HUES6 (cell line): ENCODE data around the gene TPRG1.

Experiments used
- H3K27ac ChIP-seq: 2 replicates; pipeline ENCODE4 v1.7.0; 2013; ENCODE audit warnings: low read depth, mild to moderate bottlenecking, low read length, inconsistent platforms
- H3K27me3 ChIP-seq: 2 replicates; pipeline ENCODE4 v1.6.1; 2013; ENCODE audit warnings: low read length; ENCODE audit not compliant: control insufficient read depth, insufficient read depth
- H3K36me3 ChIP-seq: 2 replicates; pipeline ENCODE4 v1.6.1; 2013; ENCODE audit warnings: low read length; ENCODE audit not compliant: control insufficient read depth, insufficient read depth
- H3K4me1 ChIP-seq: 2 replicates; pipeline ENCODE4 v1.6.1; 2013; ENCODE audit warnings: low read length; ENCODE audit not compliant: control insufficient read depth, insufficient read depth
- H3K4me3 ChIP-seq: 2 replicates; pipeline ENCODE4 v1.5.1; 2013; ENCODE audit warnings: low read depth, low read length
- H3K9ac ChIP-seq: one replicate; pipeline ENCODE4 v1.6.1; 2013; ENCODE audit warnings: mild to moderate bottlenecking, low read length
- H3K9me3 ChIP-seq: 2 replicates; pipeline ENCODE4 v1.6.1; 2013; ENCODE audit warnings: low read depth, low read length; ENCODE audit not compliant: control insufficient read depth, insufficient read depth

TPRG1 gene, protein sequence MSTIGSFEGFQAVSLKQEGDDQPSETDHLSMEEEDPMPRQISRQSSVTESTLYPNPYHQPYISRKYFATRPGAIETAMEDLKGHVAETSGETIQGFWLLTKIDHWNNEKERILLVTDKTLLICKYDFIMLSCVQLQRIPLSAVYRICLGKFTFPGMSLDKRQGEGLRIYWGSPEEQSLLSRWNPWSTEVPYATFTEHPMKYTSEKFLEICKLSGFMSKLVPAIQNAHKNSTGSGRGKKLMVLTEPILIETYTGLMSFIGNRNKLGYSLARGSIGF

DNA sequence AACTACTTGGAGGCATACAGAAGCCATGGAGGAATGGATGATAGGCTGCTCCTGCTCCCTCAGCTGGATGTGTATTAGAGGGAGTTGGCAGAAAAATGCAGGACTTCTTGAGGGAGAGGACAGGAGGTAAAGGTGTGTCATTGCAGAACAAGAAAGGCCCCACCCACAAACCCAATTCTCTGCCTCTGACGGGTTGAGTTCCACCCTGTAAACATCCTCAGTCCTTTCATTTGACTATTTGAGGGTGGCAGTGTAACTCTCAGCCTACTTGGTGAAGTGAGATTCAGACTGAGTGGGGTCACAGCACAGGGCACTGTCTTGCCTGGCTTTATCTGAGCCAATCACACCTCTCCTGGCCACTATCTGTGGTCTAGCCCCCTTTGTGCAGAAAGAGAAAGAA is at the start of gene TPRG1:
TPRG1 (plus strand) TSS at position 265 of the 400 bp plus-strand sequence. CDS start 35,414 bp downstream, outside the sequence.
- Histone ChIP-seq H3K4me1 (no peaks in the 10 kb centered on the region), H3K27me3 (no peaks in the 10 kb centered on the region), H3K9ac (no peak within 1 kb of the TSS)

DNA sequence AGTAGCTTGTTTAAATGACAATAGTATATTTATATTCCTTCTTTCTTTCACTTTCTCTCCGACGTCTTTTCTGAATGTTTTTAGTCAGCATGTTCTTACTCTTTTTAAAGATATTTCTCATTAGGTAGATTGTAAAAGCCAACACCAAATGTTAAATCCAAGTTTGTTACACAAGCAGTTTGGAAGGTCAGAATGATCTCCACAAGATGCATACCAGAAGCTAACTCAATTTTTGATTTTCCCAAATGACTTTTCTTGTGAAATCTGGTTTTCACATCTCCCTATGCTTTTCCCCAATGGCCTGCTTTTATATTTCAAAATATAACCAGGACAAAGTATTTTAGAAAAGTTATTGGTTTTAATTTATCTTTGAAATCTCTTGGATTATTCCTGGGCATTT is 49.7 kb upstream of the TPRG1 start:
- no peak overlapping the region for H3K9ac ChIP-seq
- no peak overlapping the region for H3K4me3 ChIP-seq
- H3K27me3 ChIP-seq = no peaks in the 10 kb centered on the region
- H3K27ac ChIP-seq = no peak overlapping the region
- no peaks in the 10 kb centered on the region for H3K4me1 ChIP-seq
- H3K9me3 ChIP-seq = peaks cover 17% of the 10 kb centered on the region
- H3K36me3 ChIP-seq = no peaks in the 10 kb centered on the region

More for the DNA sequence above, at the start of gene TPRG1:
- Histone ChIP-seq H3K36me3 (no peaks in the 10 kb centered on the region), H3K4me3 (no peak within 1 kb of the TSS), H3K9me3 (no peaks in the 10 kb centered on the region), H3K27ac (no peak within 1 kb of the TSS)

GRCh38 chr3:189122526-189123205 is 49.1 kb upstream of the TPRG1 start:
- Histone ChIP-seq H3K36me3 (no peaks in the 10 kb centered on the region), H3K9me3 (peaks cover 17% of the 10 kb centered on the region), H3K27ac (no peak overlapping the region), H3K4me1 (no peaks in the 10 kb centered on the region), H3K27me3 (no peaks in the 10 kb centered on the region), H3K9ac (no peak overlapping the region), H3K4me3 (no peak overlapping the region)

DNA sequence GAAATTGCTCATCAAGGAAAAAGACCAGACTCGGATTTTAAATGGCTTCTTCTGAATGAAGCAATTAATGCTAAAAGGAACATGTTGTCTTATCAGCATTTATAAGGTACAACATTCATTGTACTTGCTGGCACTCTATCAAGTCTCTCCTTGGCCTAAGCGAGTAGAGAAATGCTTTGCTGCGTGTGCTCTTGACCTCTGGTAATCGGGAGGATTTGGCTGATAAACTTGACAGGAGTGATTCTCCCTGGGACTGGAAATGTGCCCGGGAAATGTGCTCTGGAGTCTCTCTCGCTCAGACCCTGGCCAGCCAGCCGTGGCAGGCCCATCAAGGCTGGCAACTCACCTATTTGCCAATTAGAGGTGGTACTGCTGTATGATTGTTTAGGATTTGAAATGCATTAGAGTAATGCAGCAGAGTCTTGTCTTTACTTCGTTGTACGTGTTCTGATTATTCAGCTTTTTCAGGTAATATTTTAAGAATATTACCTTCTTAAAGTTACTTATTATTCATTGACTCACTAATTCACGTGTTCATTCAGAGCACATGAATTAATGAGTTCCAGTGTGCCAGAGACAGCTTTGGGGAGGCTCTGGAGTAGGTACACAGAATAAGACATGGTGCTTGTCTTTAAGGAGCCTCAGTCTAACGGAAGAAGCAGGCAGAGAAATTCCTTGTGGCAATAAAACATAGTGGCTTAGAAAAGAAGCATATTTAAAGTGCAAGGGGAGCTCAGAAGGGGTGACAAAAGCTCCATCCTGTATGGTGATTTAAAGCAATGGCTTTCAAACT is 48.0 kb upstream of the TPRG1 start:
- Histone ChIP-seq H3K27me3 (no peaks in the 10 kb centered on the region), H3K9me3 (peaks cover 12% of the 10 kb centered on the region), H3K36me3 (no peaks in the 10 kb centered on the region), H3K9ac (no peak overlapping the region), H3K27ac (no peak overlapping the region), H3K4me3 (no peak overlapping the region), H3K4me1 (no peaks in the 10 kb centered on the region)

GRCh38 chr3:189132231-189132671 is 39.5 kb upstream of the TPRG1 start:
- Histone ChIP-seq H3K4me1 (0 out of 2 replicates have a peak, but pooled peaks cover under 1% of the 10 kb centered on the region), H3K27ac (no peak overlapping the region), H3K36me3 (no peaks in the 10 kb centered on the region), H3K27me3 (no peaks in the 10 kb centered on the region), H3K9me3 (no peaks in the 10 kb centered on the region), H3K4me3 (no peak overlapping the region), H3K9ac (no peak overlapping the region)

GRCh38 chr3:189132839-189133238 is 38.9 kb upstream of the TPRG1 start:
- H3K27ac ChIP-seq = no peak overlapping the region
- H3K4me1 ChIP-seq = peaks cover 6% of the 10 kb centered on the region; the same call in 1 of the 2 replicates
- H3K36me3 ChIP-seq = no peaks in the 10 kb centered on the region
- H3K4me3 ChIP-seq = no peak overlapping the region
- no peaks in the 10 kb centered on the region for H3K27me3 ChIP-seq
- H3K9me3 ChIP-seq = no peaks in the 10 kb centered on the region
- H3K9ac ChIP-seq = no peak overlapping the region

GRCh38 chr3:189133768-189134167 is 38.0 kb upstream of the TPRG1 start:
- Histone ChIP-seq H3K27ac (no peak overlapping the region), H3K9me3 (no peaks in the 10 kb centered on the region), H3K9ac (no peak overlapping the region), H3K4me3 (no peak overlapping the region), H3K27me3 (no peaks in the 10 kb centered on the region), H3K4me1 (peaks cover 9% of the 10 kb centered on the region; the same call in 1 of the 2 replicates), H3K36me3 (no peaks in the 10 kb centered on the region)

DNA sequence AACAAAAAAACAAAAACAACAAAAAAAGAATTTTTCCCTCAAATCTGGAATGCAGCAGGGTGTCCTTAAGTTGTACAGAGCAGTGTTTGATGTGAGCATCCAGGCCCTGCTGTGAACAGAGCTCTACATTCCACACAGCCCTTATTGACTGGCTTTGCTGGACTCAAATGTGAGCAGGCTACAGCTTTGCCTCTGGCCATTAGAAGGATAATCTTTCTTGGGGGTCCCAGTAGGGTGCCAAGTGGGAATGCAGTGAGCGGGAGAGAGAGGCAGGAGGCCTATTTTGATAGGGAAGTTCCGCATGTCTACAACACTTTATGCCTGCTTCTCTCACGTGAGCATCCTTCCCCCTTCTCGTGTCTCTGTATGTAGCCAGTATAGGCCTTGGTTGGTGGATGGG is 34.4 kb upstream of the TPRG1 start:
- Histone ChIP-seq H3K9ac (no peak overlapping the region), H3K27me3 (no peaks in the 10 kb centered on the region), H3K9me3 (no peaks in the 10 kb centered on the region), H3K36me3 (no peaks in the 10 kb centered on the region), H3K27ac (no peak overlapping the region), H3K4me3 (no peak overlapping the region), H3K4me1 (peaks cover 9% of the 10 kb centered on the region; the same call in 1 of the 2 replicates)

DNA sequence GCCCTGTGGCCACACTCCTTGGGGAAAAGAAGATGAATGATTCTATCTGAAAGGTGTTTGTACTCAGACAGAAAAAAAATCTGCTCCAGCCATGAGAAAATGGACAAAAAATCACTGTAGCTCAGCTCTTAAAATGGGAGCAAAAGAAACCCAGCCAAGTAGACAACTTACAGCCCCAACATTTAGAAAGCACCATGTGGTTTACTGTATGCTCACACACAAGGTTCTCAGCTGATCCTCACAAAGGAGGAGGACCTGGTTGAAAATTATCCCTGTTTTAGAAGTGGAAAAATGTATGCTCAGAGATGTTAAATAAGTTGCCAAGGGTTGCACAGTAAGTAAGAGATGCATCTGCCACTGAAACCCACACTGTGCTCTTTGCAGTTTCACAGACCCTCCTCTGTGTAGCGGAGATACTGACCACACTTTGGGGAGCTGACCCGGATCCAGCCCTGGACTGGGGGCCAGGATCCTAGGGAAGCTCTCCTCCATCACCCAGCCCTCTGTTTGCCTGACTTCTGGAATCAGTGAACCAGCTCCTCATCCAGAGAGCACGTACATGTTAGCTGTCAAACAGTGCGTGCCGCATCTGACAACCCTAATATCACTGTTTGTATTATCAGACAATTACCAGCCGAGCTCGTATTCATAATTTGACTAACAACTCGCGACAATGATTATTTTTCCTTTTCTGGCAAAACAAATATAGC is 32.7 kb upstream of the TPRG1 start:
- Histone ChIP-seq H3K4me3 (no peak overlapping the region), H3K27ac (no peak overlapping the region), H3K9ac (no peak overlapping the region), H3K4me1 (peaks cover 9% of the 10 kb centered on the region; the same call in 1 of the 2 replicates), H3K36me3 (no peaks in the 10 kb centered on the region), H3K27me3 (no peaks in the 10 kb centered on the region), H3K9me3 (no peaks in the 10 kb centered on the region)

- H3K9me3 ChIP-seq = no peaks in the 10 kb centered on the region
- H3K27ac ChIP-seq = no peak overlapping the region
- H3K4me1 ChIP-seq = peaks cover 9% of the 10 kb centered on the region; the same call in 1 of the 2 replicates
- no peak overlapping the region for H3K4me3 ChIP-seq
- H3K27me3 ChIP-seq = no peaks in the 10 kb centered on the region
- no peak overlapping the region for H3K9ac ChIP-seq
- no peaks in the 10 kb centered on the region for H3K36me3 ChIP-seq
Measured at GRCh38 chr3:189139611-189139940, 32.2 kb upstream of the TPRG1 start.
